ENCODE data around the gene DPEP2NB.

The DPEP2NB gene

GRCh38 chr16:67993207-67994039, 22.3 kb downstream of the DPEP2NB start:
- peak overlapping the region; percentile 13 for H3K4me3 ChIP-seq (ENCODE audit: low read depth, low read length)
- no peak overlapping the region for H3K9ac ChIP-seq (ENCODE audit: low read depth, low read length)
- H3K4me1 ChIP-seq (ENCODE audit: control insufficient read depth, insufficient read depth, low read length) = no peaks in the 10 kb centered on the region
- H3K27me3 ChIP-seq (ENCODE audit: control insufficient read depth, insufficient read depth, low read length) = peaks cover 11% of the 10 kb centered on the region
- no peaks in the 10 kb centered on the region for H3K9me3 ChIP-seq (ENCODE audit: control insufficient read depth, insufficient read depth, low read length)
- H3K36me3 ChIP-seq (ENCODE audit: control insufficient read depth, insufficient read depth, low read length) = no peaks in the 10 kb centered on the region

GRCh38 chr16:67992661-67993206, 23.0 kb downstream of the DPEP2NB start:
- peak overlapping the region; percentile 8 for H3K4me3 ChIP-seq (ENCODE audit: low read depth, low read length)
- no peaks in the 10 kb centered on the region for H3K4me1 ChIP-seq (ENCODE audit: control insufficient read depth, insufficient read depth, low read length)
- H3K9me3 ChIP-seq (ENCODE audit: control insufficient read depth, insufficient read depth, low read length) = no peaks in the 10 kb centered on the region
- no peak overlapping the region for H3K9ac ChIP-seq (ENCODE audit: low read depth, low read length)
- H3K36me3 ChIP-seq (ENCODE audit: control insufficient read depth, insufficient read depth, low read length) = no peaks in the 10 kb centered on the region
- H3K27me3 ChIP-seq (ENCODE audit: control insufficient read depth, insufficient read depth, low read length) = peaks cover 11% of the 10 kb centered on the region

- Histone ChIP-seq H3K9me3 (ENCODE audit: control insufficient read depth, insufficient read depth, low read length) (no peaks in the 10 kb centered on the region), H3K27me3 (ENCODE audit: control insufficient read depth, insufficient read depth, low read length) (peaks cover 11% of the 10 kb centered on the region), H3K4me1 (ENCODE audit: control insufficient read depth, insufficient read depth, low read length) (no peaks in the 10 kb centered on the region), H3K4me3 (ENCODE audit: low read depth, low read length) (no peak overlapping the region), H3K9ac (ENCODE audit: low read depth, low read length) (no peak overlapping the region), H3K36me3 (ENCODE audit: control insufficient read depth, insufficient read depth, low read length) (no peaks in the 10 kb centered on the region)
Measured at GRCh38 chr16:67990018-67990386, 25.7 kb downstream of the DPEP2NB start.

GRCh38 chr16:67989322-67990017, 26.2 kb downstream of the DPEP2NB start:
- H3K4me3 ChIP-seq (ENCODE audit: low read depth, low read length) = no peak overlapping the region
- H3K36me3 ChIP-seq (ENCODE audit: control insufficient read depth, insufficient read depth, low read length) = no peaks in the 10 kb centered on the region
- H3K9me3 ChIP-seq (ENCODE audit: control insufficient read depth, insufficient read depth, low read length) = no peaks in the 10 kb centered on the region
- H3K4me1 ChIP-seq (ENCODE audit: control insufficient read depth, insufficient read depth, low read length) = no peaks in the 10 kb centered on the region
- H3K27me3 ChIP-seq (ENCODE audit: control insufficient read depth, insufficient read depth, low read length) = peaks cover 11% of the 10 kb centered on the region
- H3K9ac ChIP-seq (ENCODE audit: low read depth, low read length) = no peak overlapping the region

GRCh38 chr16:67988675-67989074, 27.0 kb downstream of the DPEP2NB start:
- Histone ChIP-seq H3K9ac (ENCODE audit: low read depth, low read length) (no peak overlapping the region), H3K27me3 (ENCODE audit: control insufficient read depth, insufficient read depth, low read length) (peaks cover 11% of the 10 kb centered on the region), H3K9me3 (ENCODE audit: control insufficient read depth, insufficient read depth, low read length) (no peaks in the 10 kb centered on the region), H3K36me3 (ENCODE audit: control insufficient read depth, insufficient read depth, low read length) (no peaks in the 10 kb centered on the region), H3K4me1 (ENCODE audit: control insufficient read depth, insufficient read depth, low read length) (no peaks in the 10 kb centered on the region), H3K4me3 (ENCODE audit: low read depth, low read length) (no peak overlapping the region)

GRCh38 chr16:67987460-67988160, 28.1 kb downstream of the DPEP2NB start:
- no peak overlapping the region for H3K4me3 ChIP-seq (ENCODE audit: low read depth, low read length)
- H3K9me3 ChIP-seq (ENCODE audit: control insufficient read depth, insufficient read depth, low read length) = no peaks in the 10 kb centered on the region
- no peak overlapping the region for H3K9ac ChIP-seq (ENCODE audit: low read depth, low read length)
- H3K4me1 ChIP-seq (ENCODE audit: control insufficient read depth, insufficient read depth, low read length) = no peaks in the 10 kb centered on the region
- H3K27me3 ChIP-seq (ENCODE audit: control insufficient read depth, insufficient read depth, low read length) = peaks cover 6% of the 10 kb centered on the region
- no peaks in the 10 kb centered on the region for H3K36me3 ChIP-seq (ENCODE audit: control insufficient read depth, insufficient read depth, low read length)

- Histone ChIP-seq H3K9me3 (ENCODE audit: control insufficient read depth, insufficient read depth, low read length) (no peaks in the 10 kb centered on the region), H3K27me3 (ENCODE audit: control insufficient read depth, insufficient read depth, low read length) (no peaks in the 10 kb centered on the region), H3K4me3 (ENCODE audit: low read depth, low read length) (no peak overlapping the region), H3K4me1 (ENCODE audit: control insufficient read depth, insufficient read depth, low read length) (no peaks in the 10 kb centered on the region), H3K36me3 (ENCODE audit: control insufficient read depth, insufficient read depth, low read length) (no peaks in the 10 kb centered on the region), H3K9ac (ENCODE audit: low read depth, low read length) (no peak overlapping the region)
Measured at GRCh38 chr16:67986949-67987348, 28.8 kb downstream of the DPEP2NB start.

- Histone ChIP-seq H3K9ac (ENCODE audit: low read depth, low read length) (no peak overlapping the region), H3K27me3 (ENCODE audit: control insufficient read depth, insufficient read depth, low read length) (no peaks in the 10 kb centered on the region), H3K4me1 (ENCODE audit: control insufficient read depth, insufficient read depth, low read length) (no peaks in the 10 kb centered on the region), H3K4me3 (ENCODE audit: low read depth, low read length) (no peak overlapping the region), H3K36me3 (ENCODE audit: control insufficient read depth, insufficient read depth, low read length) (no peaks in the 10 kb centered on the region), H3K9me3 (ENCODE audit: control insufficient read depth, insufficient read depth, low read length) (no peaks in the 10 kb centered on the region)
Measured at GRCh38 chr16:67982011-67982696, 33.6 kb downstream of the DPEP2NB start.

GRCh38 chr16:67979955-67980678, 35.6 kb downstream of the DPEP2NB start, which contains the start of gene DPEP3:
TSS of gene DPEP3 (minus strand) at chr16:67980499. CDS start at chr16:67980380, 119 bp downstream.
- Histone ChIP-seq H3K4me3 (ENCODE audit: low read depth, low read length) (peak within 1 kb of the TSS; percentile 2), H3K36me3 (ENCODE audit: control insufficient read depth, insufficient read depth, low read length) (no peaks in the 10 kb centered on the region), H3K4me1 (ENCODE audit: control insufficient read depth, insufficient read depth, low read length) (no peaks in the 10 kb centered on the region), H3K9me3 (ENCODE audit: control insufficient read depth, insufficient read depth, low read length) (no peaks in the 10 kb centered on the region), H3K9ac (ENCODE audit: low read depth, low read length) (no peak within 1 kb of the TSS), H3K27me3 (ENCODE audit: control insufficient read depth, insufficient read depth, low read length) (no peaks in the 10 kb centered on the region)

GRCh38 chr16:67977469-67978227, 38.1 kb downstream of the DPEP2NB start:
- Histone ChIP-seq H3K36me3 (ENCODE audit: control insufficient read depth, insufficient read depth, low read length) (no peaks in the 10 kb centered on the region), H3K9ac (ENCODE audit: low read depth, low read length) (no peak overlapping the region), H3K4me3 (ENCODE audit: low read depth, low read length) (no peak overlapping the region)

More at GRCh38 chr16:67977469-67978227, 38.1 kb downstream of the DPEP2NB start:
- H3K27me3 ChIP-seq (ENCODE audit: control insufficient read depth, insufficient read depth, low read length) = no peaks in the 10 kb centered on the region
- no peaks in the 10 kb centered on the region for H3K9me3 ChIP-seq (ENCODE audit: control insufficient read depth, insufficient read depth, low read length)
- H3K4me1 ChIP-seq (ENCODE audit: control insufficient read depth, insufficient read depth, low read length) = no peaks in the 10 kb centered on the region
